Measurements from ENCODE around the gene EBF4.

GRCh38 chr20:2795451-2795850 lies 102.9 kb downstream of the EBF4 start:
- TF ChIP-seq CTCF (IDR thresholded peaks at IDR 0.05) (no peak), EP300 (IDR thresholded peaks at IDR 0.05; ENCODE audit: low read depth) (no peak)
